Measurements from ENCODE around the gene CHST3.

CHST3 gene

DNA sequence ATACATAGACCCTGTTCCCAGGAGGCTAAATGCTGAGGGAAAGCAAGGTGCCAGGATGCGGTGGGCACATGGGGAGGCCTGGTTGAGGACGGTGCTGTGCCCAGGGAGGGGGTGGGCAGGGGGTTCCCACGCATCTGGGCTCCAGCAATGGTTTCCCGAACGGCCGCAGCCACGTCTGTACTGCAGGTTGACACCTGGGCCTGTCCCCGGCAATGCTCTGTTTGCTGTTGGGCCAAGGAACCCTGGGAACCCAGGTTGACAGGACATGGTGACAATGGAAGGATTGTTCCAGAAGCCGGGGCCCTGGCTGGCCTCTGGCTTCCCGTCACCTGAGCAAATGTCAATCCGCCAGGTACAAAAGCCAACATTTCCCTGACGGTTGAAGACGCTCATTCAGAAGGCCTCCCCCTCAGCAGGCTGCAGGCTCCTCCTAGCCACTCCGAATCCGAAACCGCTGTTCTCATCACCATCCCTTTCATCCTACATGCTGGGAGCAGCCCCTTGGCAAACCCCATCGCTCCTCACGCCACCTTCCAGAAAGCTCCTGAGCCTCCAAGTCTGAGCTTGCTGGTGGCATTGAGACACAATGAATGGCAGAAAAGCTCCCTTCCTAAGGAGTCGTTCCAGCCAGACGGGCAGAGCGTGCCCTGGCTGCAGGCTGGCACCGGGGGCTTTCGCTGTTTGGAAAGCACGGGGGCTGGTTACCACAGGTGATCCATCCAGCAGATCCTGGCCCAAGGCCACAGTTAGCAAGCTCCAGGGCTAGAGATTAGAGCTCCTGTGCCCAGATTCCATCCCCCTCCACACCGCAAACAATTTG is 92.9 kb downstream of the CHST3 start:
- Mint-ChIP-seq H3K27ac (peak overlapping the region; percentile 76), H3K27me3 (no peaks in the 10 kb centered on the region), H3K9me3 (no peaks in the 10 kb centered on the region), H3K36me3 (no peaks in the 10 kb centered on the region), H3K4me3 (no peak overlapping the region), H3K4me1 (peaks cover 35% of the 10 kb centered on the region)

DNA sequence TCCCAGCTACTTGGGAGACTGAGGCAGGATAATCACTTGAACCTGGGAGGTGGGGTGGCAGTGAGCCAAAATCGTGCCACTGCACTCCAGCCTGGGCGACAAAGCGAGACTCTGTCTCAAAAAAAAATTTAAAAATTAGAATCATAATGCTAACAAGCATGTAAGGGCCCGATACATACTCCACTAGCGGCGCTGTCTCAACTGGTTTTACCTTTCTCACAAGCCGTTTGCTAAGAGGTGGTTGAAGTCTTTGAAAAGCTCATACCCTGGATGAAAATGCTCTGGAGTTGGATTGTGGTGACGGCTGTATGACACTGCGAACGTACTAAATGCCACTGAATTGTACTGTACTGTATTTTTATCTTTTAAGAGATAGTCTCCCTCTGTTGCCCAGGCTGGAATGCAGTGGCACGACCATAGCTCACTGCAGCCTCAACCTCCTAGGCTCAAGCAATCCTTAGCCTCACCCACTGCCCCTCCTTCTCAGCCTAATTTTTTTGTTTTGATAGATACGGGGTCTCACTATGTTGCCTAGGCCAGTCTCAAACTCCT is 94.2 kb downstream of the CHST3 start:
- Mint-ChIP-seq H3K27ac (no peak overlapping the region), H3K4me3 (no peak overlapping the region), H3K27me3 (no peaks in the 10 kb centered on the region), H3K4me1 (peaks cover 35% of the 10 kb centered on the region), H3K9me3 (no peaks in the 10 kb centered on the region), H3K36me3 (peaks cover under 1% of the 10 kb centered on the region)

DNA sequence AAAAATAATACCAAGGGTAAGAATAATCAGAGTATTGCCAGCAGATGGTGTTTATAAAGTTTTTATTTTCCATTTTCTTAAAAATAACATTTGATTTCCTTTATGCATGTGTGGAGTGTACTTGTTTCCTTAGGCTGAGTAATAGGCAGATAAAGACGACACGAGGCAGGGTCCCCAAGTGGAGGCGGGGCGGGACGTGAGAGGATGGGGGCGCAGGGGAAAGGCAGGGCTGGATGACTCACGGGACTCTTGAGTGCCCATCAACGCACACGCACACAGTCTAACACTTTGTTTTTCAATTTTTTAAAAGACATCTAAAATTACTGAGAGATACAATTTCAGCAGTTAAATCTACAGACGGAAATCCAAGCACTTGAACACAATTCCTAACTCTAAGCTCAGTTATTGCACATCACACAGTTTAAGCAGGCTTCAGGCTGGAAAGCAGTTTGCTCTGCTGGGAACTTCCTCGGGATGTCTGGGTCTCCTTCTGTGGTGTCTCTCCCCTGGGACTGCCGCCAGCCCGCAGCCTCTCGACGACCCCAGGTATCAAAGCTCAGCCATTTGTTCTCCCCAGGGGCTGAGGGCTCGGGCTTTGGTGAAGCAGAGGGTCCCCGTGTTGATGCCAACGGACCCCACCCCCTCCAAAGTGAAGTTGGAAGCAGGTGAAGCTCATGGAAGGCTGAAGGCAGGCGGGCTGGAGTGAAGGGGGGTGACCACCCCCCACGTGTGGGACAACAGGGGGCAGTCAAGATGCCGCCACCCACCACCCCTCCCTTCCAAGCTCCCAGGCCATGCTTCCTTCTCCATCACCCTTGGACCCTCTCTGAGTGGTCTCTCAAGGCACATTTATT is 95.0 kb downstream of the CHST3 start:
- no peaks in the 10 kb centered on the region for H3K27me3 Mint-ChIP-seq
- no peak overlapping the region for H3K4me3 Mint-ChIP-seq
- H3K27ac Mint-ChIP-seq = peak overlapping the region; percentile 86
- H3K9me3 Mint-ChIP-seq = no peaks in the 10 kb centered on the region
- H3K4me1 Mint-ChIP-seq = peaks cover 35% of the 10 kb centered on the region
- H3K36me3 Mint-ChIP-seq = peaks cover 3% of the 10 kb centered on the region

DNA sequence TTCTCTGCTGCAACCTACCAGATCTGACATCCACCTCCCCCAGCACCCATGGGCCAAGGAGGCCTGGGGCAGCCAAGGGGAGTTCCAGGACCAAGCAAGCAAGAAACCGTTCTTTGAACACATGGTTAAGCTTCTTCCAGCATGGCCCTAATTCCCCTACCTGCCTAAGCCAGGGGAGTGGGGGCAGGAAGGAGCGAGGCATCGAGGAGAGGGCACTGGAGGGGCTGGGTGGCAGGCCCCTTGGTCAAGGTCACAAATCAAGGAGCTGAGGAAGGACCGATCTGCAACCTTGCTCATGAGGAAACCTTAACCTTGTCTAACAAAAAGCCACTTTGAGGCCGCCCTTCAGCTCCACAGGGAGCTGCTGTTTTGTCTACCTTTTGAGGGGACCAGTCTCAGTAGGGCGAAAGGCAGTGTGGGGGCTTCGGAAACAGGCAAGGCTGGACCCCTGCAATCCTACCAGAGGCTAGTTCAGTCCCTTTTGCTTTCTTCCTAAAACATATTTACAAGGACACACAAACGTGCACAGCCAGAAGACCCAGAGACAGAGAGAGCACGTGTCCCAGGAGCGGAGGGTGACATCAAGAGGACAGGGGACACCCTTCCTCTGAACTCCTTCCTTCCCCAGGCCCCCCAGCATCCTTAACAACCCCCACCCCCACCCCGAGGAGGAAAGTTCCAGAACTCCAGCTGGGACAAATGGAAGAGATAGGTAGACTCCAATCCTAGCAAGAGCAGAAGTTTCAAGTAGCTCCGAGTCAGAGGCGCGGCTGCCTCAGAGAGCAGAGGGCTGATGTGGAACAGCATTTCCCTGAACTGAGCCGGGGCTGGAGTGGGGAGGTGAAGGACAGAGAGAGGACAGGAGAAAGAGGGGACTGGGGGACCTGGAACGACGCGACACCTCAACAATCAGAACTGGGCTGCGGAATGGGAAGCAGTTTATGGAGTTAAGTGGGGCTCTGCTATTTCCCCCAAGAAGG is 95.9 kb downstream of the CHST3 start:
- H3K27me3 Mint-ChIP-seq = no peaks in the 10 kb centered on the region
- peaks cover 3% of the 10 kb centered on the region for H3K36me3 Mint-ChIP-seq
- H3K27ac Mint-ChIP-seq = peak overlapping the region; percentile 89
- H3K4me1 Mint-ChIP-seq = peaks cover 35% of the 10 kb centered on the region
- no peak overlapping the region for H3K4me3 Mint-ChIP-seq
- no peaks in the 10 kb centered on the region for H3K9me3 Mint-ChIP-seq

DNA sequence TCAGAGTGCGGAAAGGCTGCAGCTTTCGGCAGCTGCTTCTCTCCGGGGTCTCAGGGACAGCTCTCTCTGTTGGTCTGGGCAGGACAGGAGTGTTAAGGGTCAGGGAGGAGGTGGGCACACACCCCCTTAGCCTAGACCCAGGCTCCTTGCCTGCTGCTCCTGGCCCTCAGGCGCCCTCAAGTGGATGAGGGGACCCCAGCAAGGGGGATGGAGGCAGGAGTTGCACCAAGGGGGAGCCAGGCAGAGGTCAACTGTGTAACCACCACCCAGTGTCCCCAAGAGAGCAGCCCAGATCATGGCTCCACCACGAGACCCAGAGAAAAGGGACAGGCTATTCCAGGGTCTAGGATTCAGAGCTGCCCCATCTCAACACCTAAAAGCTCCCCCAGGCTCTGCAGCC is 97.3 kb downstream of the CHST3 start:
- peaks cover 3% of the 10 kb centered on the region for H3K36me3 Mint-ChIP-seq
- no peaks in the 10 kb centered on the region for H3K27me3 Mint-ChIP-seq
- no peaks in the 10 kb centered on the region for H3K9me3 Mint-ChIP-seq
- H3K27ac Mint-ChIP-seq = no peak overlapping the region
- peaks cover 35% of the 10 kb centered on the region for H3K4me1 Mint-ChIP-seq
- no peak overlapping the region for H3K4me3 Mint-ChIP-seq

DNA sequence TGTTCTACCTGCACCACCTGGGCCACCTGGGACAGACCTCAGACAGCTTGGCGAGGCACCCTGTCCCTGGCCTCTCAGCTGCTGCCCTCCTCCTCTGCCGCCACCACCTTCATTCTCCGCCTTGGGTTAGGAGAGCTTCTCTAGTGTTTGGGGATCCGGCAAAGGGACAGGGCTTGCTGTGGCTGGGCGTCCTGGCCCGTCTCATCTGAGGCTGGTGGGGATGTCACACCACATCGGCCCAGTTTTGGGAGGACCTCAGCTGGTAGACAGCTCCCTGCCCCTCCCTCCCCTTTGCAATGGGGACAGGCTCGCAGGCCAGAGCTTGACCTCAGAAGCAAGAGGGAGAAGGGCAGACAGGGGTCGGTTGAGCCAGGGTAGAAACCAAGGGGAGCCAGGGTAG is 97.7 kb downstream of the CHST3 start:
- H3K36me3 Mint-ChIP-seq = peaks cover 3% of the 10 kb centered on the region
- H3K9me3 Mint-ChIP-seq = no peaks in the 10 kb centered on the region
- no peaks in the 10 kb centered on the region for H3K27me3 Mint-ChIP-seq
- H3K4me1 Mint-ChIP-seq = peaks cover 35% of the 10 kb centered on the region
- H3K4me3 Mint-ChIP-seq = no peak overlapping the region
- H3K27ac Mint-ChIP-seq = peak overlapping the region; percentile 41

DNA sequence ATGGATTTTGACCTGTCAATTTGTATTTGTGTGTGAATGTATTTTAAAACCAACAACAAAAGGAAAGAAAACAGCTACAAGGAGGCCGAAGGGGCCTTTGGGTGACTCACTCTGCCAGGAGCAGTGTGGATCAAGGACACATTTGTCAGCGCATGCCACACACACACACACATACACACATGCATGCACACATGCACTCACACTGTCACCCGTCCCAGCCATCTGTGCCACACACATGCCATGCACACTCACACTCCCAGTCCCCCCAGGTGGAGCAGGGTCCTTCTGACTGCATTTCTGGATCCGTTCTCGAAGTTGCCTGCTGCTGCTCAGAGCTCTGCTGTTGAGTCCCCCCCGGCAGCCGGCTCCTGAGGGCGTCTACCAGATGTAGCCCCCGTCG is 98.2 kb downstream of the CHST3 start:
- Mint-ChIP-seq H3K27ac (peak overlapping the region; percentile 41), H3K27me3 (no peaks in the 10 kb centered on the region), H3K4me1 (peaks cover 34% of the 10 kb centered on the region), H3K36me3 (peaks cover 3% of the 10 kb centered on the region), H3K4me3 (no peak overlapping the region), H3K9me3 (no peaks in the 10 kb centered on the region)
